HG03354 (cell line): ENCODE results near the gene MASP1.

Source experiments
- ATAC-seq: cut with Tn5 transposase; IDR thresholded peaks from one replicate; pipeline ENCODE4 v1.9.1; 2021; ENCODE audit warnings: mild to moderate bottlenecking; ENCODE audit not compliant: unreplicated experiment, poor library complexity, severe bottlenecking

MASP1 gene

DNA sequence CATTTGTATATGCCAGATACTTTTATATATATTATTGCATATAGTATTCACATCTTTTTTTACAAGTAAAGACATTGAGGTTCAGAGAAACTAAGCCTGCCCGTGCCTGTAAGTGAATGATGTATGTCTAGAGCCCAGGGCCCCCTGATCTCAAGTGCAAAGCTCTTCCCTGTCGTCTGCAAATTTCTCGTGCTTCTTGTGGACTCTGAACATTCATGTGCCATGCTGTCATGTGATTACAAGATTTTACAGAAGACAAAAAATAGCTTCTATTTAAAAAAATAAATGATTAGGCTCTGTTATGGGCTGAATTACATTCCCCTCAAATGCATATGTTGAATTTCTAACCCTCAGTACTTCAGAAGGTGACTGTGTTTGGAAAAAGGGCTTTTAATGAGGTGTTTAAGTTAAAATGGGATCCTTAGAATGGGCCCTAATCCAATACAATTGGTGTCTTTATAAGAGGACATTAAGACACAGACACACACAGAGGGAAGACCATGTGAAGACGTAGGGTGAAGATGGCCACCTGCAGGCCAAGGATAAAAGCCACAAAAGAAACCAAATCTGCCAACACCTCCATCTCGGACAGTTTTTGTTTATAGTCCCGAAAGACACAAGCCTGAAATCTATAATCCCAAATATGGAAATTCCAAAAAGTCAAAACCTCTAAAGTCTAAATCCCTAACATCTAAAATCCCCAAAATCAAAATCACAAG lies 3.9 kb upstream of the MASP1 start:
- no peak for ATAC-seq

DNA sequence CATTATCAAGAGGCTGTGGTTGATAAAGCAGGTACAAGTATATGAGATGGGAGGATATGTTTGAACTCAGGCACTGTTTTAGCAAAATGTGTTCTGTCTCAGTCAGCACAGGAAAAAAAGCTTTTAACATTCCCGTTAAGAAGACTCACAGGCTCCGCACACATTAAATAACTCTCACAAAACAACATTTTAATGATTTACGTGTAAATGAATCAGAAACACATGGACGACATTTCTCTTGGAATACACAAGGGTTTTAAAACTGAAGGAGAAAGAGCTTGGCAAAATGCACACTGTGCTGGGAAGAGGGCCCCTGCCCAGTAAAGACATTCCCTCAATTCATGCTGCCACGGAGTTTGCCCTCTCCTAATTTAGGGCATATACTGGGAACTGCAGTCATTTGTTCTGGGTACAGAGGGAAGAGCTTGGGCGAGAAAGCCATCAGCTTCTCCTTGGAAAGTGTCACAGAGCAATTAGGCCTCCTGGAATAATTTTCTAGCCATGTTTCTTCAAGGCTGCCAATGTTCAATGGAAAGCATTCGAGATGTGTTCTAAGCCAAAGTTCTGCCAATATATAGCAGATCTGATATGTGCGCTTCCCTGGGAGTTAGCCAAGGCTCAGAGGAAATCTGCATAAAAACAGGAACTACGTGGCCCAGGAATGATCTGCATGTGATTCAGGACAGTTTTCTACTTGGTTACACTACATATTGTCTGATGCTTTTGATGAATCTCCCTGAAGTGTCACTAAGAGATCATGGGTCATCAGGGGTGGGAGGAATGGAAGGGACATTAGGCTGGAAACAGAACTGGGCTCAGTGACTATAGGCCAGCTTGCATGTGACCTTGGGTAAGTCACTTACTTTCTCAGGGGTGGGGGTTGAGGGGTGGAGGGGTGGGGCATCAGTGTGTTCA lies 2.2 kb upstream of the MASP1 start:
- no peak for ATAC-seq

DNA sequence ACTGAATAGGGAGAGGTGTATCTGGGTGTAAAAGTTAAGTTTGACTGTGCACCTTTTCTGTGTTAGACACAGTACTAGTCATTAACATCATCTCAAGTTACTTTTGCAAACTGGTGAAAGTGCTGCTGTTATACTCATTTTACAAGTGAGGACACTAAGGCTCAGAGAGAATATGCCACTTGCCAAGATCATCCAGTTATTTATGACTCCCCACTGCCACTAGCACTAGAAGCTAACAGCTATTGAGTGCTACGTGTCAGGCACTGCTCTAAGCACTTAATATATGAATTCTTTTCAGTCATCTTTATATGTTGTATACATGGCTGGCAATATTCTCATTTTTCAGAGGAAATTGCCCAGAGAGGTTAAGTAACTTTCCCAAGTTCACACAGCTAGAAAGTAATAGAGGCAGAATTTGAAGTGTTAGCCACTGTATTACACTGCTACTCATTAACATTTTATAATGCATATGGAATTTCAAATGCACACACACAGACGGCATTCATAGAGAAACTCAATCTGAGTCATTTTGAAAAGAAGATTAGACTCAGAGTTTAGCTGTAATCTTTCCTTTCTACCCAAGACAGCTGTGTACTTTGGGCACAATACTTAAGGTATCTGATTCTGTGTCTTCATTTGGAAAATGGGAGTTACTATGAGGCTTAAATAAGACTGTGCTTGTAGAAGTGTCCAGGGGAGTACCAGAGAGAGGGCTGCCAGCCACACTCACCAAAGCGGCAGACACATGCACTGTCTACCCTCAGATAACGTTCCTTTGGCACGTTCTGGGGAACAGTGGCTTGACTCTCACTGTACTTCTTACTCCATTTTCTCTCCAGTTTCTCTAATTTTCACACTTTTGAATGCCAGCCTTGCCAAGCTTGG lies 1.3 kb upstream of the MASP1 start:
- no peak for ATAC-seq

DNA sequence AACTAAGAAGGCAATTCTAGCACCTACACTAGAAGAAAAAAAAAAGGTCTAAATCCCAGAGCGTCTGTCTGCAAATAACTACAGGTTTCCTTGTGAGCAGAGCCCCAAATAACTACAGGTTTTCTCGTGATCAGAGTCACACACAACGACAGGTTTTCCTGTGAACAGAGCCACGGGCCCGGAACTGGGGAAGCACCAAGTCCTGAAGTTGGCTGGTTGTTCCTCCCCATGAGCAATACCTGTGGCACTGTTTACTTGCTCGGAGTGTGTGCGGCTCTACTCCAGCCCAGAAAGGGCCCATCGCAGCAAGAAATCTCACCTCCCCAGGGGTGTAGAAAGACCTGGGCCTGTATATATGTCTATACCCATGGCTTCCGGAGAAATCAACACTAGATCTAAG lies 644 bp upstream of the MASP1 start:
- no peak for ATAC-seq

DNA sequence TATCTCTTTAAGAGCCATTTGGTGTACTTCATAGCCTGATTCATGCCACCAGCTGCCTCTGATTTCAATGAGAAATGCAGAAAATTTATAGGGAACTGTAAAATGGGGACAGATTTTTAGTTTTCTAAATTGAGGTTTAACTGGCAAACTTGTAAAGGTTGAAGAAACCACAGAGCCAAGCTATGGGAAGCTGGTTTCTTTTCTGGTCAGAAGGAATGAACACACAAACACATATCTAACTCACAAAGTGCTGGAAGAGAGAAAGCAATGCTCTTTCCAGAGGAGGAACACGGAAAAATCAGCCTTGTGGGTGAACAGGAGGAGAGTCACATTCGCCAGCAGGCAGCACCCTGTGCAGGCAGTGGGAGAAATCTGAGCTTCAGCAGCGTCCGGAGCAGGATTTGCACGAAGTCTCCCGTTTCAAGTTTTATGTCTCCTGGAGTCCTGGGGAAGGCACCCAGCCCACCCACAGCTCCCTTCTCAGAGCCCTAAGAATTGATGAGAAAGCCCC lies 481 bp downstream of the MASP1 start:
- no peak for ATAC-seq

DNA sequence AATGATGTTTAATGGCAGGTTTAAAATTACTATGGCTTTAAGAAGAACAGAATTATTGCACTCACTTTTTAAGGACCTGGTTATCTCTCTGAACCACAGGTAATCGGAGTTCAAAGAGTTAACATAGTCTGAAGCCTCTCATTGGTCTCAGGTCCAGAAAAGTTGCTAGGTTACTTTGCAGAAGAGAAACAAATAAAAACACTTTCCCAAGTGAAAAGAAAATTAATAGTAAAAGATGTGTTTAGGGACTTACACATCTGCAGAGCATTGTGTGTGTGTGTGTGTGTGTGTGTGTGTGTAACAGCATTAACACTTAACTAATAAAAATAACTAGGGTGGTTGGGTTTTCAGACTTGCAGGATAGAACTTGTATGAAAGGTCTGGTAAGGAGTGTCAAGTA lies 1.0 kb downstream of the MASP1 start:
- ATAC-seq, result no peak

DNA sequence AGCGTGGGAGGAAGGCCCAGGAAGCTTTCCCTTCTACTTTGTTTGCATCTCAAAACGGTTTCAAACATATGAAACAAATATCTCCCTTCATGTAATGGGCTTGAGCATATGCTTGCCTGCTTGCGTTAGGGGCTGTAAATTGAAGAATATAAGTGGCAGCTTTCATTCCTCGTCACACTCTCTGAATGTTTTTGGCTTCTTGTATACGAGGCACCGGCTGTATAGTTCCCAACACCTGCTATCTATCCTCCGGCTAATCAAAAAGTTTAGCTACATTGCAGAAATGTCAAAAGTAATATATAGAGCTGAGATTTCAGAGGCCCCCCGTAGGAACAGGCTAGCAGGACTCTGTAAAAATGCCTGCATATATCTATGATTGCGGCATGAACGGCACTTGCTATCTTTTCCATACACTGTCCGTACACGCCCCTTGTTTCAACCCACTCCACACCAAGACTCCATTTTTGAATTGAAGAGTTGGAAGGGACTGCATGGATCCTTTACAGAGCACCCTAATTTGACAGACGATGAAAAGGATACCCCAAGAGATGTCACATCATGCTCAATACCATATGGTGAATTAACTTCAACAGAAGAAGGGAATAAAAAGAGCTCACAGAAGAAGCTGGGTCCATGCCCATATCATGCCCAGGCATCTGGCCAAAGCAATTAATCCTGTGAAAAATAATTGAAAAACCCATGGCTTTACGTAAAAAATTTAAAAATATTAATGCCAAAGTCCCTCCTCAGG lies 2.5 kb downstream of the MASP1 start:
- ATAC-seq, result no peak

DNA sequence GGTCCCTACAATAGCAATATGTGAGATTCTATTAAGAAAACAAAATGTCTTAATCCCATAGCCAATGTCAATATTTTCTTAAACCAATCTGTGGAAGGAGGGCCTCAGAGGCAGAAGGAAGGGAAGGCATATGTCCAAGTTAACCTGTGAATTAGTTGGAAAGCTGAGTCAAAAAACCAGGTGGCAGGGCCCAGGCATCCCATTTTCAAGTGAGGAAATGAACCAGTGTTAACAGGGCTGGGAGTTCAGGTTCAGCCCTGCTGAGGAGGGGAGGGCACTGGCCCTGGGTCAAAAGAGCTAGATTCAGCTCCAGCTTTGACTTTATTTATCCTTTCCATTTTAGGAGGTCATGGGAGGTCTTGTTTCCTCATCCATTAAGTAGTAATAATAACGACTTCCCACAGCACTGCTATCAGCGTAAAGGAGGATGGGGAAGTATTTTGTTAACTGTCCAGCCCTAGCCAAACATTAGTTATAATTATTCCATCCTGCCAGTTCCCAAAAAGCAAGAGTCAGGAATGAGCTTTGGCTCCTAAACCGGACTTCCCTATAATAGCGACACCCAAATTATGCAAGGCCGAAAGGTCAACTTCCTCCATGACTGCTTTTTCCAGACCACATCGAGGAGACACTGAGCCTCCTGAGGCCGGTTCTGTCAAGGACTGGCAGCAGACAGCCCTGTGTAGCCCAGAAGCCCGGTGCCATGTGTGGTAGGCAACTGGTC lies 3.2 kb downstream of the MASP1 start:
- ATAC-seq, result no peak

DNA sequence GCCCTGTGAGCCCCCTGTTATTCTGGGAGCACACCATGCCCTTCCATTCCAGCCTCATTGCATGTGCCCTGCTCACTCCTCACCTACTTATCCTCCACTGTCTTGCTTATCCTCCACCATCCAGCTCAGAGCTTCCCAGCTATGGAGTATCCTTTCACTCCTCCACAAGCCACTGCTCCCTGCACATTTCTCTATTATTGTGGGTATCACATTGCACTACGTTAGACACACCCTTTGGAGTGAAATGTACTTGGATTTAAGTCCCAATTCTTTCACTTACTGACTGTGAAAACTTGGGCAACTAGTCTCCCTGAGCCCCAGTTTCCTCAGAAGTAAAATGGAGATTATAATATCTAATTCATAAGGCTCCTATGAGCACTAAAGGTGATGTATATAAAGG lies 4.3 kb downstream of the MASP1 start:
- no peak for ATAC-seq

DNA sequence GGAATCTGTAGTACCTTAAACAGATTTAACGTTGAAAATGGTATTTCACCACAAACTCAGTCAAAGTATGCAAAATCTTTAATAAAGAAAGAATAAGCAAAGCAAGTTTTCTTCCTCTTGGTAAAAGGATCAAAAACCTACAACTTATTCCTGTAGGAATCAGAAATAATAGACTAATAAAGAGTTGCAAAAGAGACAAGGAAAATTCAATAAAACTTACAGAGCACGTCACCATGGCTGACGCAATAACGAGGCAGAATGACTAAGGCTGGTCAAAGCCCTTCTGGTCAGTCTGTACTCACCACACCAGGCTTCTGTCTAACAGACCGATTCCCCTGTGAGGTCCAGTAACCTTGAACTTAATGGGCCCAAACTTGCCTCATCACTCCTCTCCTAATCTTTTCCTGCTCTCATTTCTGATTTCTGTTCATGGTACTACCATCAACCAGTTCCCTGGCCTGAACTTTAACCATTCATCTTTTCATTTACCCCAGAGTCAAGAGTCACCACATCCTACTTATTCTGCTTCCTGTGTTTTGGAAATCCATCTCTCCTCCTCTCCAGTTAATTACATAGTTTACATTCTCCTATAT lies 5.0 kb downstream of the MASP1 start:
- no peak for ATAC-seq

DNA sequence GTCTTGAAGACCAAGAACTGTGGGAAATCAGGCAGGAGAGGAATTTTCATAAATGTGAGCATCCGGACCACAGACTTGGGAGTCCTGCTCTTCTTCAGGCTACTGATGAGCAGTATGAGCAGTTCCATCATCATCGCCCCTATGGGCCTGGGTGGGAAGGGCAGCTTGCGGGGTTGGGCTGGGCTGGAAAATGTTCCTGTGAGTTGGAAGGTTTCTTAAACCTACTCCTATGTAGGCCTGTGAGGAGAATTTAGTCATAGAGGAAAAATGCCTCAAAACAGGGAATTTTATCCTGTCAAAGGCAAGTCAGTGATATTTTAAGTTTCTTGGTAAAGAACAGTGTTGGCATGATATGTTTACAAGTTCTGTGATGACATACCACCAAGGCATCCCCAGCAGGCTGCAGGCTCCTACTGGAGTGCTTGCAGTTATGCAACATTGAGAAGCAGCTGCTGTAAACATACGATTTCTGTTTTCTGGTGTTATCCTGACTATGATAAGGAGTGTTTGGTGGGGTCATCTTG lies 10.3 kb downstream of the MASP1 start:
- no peak for ATAC-seq

DNA sequence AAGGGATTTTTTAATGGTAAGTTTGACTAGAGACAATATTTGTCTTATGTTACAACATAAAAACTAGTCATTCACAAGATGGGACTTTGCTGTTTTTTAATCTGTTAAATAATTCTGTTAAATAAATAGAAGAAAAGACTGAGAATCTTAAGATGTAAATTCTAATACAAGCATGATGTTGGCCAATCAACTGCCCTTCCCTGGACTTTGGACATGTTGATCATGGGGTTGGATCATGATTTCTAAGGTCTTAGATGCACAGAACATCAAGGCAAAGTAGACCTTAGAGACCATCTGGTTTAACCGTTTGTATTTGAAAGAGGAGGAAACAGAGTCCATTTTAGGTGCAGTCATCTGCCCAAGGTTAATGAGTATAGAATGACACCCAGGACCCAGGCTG lies 10.9 kb downstream of the MASP1 start:
- ATAC-seq, result no peak

DNA sequence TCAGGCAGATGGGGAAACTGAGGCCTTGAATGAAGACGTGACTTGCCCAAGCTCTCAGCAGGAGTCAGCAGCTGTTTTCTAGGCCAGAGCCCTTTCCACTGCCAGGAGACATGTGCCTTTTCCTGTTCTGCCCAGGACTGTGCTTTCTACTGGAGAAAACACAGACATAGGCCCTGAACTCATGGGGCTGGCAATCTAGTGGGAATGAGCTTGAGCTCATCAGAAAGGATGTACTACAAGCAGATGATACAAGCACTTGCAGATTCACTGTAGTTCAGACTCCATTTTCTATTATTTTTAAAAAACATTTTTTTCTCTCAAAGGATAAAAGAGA lies 14.4 kb downstream of the MASP1 start:
- ATAC-seq, result no peak

DNA sequence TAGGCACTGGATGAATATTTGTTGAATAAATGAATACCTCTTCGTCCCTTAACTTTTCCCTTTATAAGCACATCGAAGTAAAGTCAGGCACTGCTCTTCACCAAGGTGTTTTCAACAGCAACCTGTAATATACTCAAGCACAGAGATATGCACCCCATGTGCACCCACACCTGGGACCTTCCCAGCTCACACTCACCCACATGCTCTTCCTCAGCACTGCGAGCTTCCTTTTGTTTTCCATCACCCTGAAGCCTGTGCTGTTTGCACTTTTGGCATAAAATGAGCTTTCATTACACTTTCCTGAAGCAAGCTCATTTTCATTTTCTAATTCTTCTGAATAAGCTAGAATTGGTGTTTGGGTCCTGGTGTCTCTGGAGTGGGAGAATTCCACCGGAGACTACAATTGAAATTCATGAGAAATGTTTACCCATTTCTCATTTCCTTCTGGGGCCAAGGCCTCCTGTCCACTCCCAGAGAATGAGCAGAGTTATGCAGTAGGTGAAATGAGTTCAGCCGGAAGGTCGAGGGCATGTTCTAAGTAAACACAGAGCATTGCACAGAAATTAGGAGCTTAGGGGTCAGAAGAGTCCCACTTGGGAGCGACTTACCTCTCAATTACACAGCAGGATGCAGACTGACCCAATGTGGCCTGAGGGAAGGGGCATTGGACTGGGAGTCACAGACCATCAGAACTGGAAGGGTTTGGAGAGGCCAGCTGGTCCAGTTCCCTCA lies 15.0 kb downstream of the MASP1 start:
- ATAC-seq, result no peak

DNA sequence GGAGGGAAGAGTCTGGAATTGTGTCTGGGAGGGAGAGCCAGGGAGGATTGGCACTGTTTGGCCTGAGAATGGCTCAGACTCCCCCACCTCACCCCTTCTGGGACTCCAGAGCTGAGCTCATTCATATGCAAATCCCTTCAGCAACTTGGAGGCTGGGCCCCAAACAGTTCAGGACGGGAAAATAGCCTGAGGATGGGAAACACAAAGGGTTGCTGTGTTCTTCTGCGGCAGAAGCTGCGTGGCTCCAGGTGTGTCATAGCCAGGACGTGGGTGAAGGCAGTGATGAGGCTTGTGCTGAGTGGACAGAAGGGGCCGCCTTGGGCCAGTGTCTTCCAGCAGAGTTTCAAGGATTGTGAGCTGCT lies 16.6 kb downstream of the MASP1 start:
- no peak for ATAC-seq

DNA sequence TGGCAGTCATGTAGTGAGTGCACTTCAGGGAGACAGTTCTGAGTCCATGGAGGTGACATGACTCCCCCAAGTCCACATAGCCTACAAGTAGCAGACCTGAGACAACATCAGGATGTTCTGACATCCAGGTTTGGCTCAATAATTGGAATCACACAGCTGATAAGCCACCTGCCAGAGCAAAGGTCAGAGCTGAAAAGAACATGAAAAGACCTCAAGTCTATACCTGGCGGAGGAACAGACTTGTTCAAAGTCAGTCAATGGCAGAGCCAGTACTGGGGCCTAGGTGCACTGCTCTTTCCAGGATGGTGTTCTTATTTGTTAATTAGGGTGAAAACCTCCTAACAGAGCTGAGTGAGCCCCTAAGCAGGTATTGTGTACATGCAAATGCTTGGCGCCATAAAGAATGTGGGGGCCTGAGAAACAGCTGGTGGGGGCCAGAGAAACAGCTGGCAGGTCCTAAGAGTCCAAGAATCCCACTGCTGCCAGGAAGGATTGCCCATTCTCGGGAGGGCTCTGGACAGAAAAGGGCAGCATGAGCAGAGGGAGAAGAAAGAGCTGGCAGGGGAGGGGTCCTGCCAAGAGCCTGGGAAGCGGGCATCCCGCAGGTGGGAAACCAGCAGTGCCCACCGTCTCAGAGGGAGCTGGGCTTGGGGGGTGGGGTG lies 17.1 kb downstream of the MASP1 start:
- no peak for ATAC-seq

DNA sequence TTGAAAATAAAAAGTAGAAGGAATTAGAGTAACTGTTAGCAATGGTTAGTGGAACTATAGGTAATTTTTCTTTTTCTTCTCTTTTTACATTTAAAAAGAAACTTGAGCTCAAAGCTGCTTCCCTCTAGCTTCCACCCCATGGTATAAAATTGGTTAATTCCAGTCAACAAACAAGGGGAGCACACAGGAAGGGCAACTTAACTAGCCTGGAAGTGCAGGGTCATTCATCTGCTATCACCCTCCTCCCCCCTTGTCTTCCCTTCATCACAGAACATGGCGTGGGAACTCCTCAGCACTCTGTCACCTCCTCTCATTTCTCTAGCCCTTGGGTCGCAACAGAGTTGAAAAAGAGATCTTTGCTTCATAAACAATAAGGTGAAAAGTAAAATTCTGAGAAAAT lies 20.0 kb downstream of the MASP1 start:
- no peak for ATAC-seq
